B cell (primary cell): ENCODE measurements around the gene LHFPL6.

Source experiments
- EZH2 ChIP-seq: IDR thresholded peaks from 2 replicates; pipeline ENCODE4 v1.6.1; 2012; ENCODE audit warnings: borderline replicate concordance, low read depth, mild to moderate bottlenecking, moderate library complexity, low read length; ENCODE audit not compliant: insufficient read depth, poor library complexity, severe bottlenecking
- TF ChIP-seq, protein P1 (sequence below): fragments of 200-600 bp; IDR thresholded peaks from one replicate; pipeline ENCODE4 v1.8.0; 2022; ENCODE audit warnings: antibody characterized with exemption, mild to moderate bottlenecking

DNA sequence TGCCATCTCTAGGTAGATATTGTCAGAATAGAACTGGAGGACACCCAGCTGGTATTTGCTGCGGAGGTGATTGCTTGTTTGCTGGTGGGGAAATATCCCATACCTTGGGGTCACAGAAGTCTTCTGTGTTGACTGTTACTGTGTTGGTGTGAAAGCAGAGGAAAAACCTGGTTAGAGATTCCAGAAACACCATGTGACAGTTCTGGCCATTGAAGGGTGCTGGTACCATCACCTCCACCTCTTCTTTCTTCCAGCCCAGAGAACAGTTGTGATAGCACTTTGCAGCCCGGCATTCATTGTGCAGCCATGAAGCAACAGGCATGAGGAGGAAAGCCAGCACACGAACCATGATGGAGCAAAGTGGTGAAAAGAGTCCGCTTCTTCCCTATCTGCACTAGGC lies 4.9 kb upstream of the LHFPL6 start:
- TF ChIP-seq, protein P1, sequence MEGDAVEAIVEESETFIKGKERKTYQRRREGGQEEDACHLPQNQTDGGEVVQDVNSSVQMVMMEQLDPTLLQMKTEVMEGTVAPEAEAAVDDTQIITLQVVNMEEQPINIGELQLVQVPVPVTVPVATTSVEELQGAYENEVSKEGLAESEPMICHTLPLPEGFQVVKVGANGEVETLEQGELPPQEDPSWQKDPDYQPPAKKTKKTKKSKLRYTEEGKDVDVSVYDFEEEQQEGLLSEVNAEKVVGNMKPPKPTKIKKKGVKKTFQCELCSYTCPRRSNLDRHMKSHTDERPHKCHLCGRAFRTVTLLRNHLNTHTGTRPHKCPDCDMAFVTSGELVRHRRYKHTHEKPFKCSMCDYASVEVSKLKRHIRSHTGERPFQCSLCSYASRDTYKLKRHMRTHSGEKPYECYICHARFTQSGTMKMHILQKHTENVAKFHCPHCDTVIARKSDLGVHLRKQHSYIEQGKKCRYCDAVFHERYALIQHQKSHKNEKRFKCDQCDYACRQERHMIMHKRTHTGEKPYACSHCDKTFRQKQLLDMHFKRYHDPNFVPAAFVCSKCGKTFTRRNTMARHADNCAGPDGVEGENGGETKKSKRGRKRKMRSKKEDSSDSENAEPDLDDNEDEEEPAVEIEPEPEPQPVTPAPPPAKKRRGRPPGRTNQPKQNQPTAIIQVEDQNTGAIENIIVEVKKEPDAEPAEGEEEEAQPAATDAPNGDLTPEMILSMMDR: no peak
- no peak for TF ChIP-seq EZH2
